Measurements from ENCODE around the gene PRELP.

GRCh38 chr1:203427451-203427850 lies 48.2 kb upstream of the PRELP start:
- TF ChIP-seq POLR2A (IDR thresholded peaks at IDR 0.05) = no peak
- TF ChIP-seq, protein P1, sequence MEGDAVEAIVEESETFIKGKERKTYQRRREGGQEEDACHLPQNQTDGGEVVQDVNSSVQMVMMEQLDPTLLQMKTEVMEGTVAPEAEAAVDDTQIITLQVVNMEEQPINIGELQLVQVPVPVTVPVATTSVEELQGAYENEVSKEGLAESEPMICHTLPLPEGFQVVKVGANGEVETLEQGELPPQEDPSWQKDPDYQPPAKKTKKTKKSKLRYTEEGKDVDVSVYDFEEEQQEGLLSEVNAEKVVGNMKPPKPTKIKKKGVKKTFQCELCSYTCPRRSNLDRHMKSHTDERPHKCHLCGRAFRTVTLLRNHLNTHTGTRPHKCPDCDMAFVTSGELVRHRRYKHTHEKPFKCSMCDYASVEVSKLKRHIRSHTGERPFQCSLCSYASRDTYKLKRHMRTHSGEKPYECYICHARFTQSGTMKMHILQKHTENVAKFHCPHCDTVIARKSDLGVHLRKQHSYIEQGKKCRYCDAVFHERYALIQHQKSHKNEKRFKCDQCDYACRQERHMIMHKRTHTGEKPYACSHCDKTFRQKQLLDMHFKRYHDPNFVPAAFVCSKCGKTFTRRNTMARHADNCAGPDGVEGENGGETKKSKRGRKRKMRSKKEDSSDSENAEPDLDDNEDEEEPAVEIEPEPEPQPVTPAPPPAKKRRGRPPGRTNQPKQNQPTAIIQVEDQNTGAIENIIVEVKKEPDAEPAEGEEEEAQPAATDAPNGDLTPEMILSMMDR (IDR thresholded peaks at IDR 0.05) = no peak

All from breast epithelium (tissue), 3 donors.